Activated naive CD4-positive, alpha-beta T cell treated with anti-CD3 and anti-CD28 coated beads, Interleukin-2, amount 50 U/mL, for 72 hours (primary cell): ENCODE results near the gene INPP5D. TPM values are rescaled to one million over a fixed set of nuclear protein-coding genes. Genes with fewer than 3 reads are reported as not detected.
"Not testable (repeated sequence)": the region's sequence is repeated elsewhere in the genome, so short reads cannot be mapped to it uniquely, and the experiment has no call there.

Experiments
- ATAC-seq, 2 donors: fragments of 150-1000 bp; cut with Tn5 transposase; 2 replicates each; pipeline ENCODE4 v1.10.0; 2021; ENCODE audit warnings: mild to moderate bottlenecking in 2 of 2, moderate library complexity in 2 of 2
- DNase-seq, 2 donors: peaks; one replicate each; pipeline ENCODE4 v3.0.0; 2021 to 2022; ENCODE audit warnings: low spot score in 2 of 2
- H3K27ac Mint-ChIP-seq, 2 donors: one replicate each; pipeline ENCODE4 v1.8.0; 2022; ENCODE audit warnings: mild to moderate bottlenecking in 2 of 2, mixed read lengths in 2 of 2
- H3K36me3 Mint-ChIP-seq, 2 donors: one replicate each; pipeline ENCODE4 v1.8.0; 2022; ENCODE audit warnings: mixed read lengths in 2 of 2
- H3K9me3 Mint-ChIP-seq, 2 donors: one replicate each; pipeline ENCODE4 v1.8.0; 2022; ENCODE audit warnings: mixed read lengths in 2 of 2
- total RNA-seq, 2 donors: library from RNA; stranded (reverse); gene quantifications; one replicate each; pipeline ENCODE4 v1.2.3, GENCODE V29; 2022

The INPP5D gene
- total RNA-seq, 2 donors from 2014 or later: 70.7 to 71.1 TPM

- peak in 1 of 2 donors; percentile 12 for ATAC-seq
- H3K9me3 Mint-ChIP-seq: peaks cover 3% of the 10 kb centered on the region in 2 donors
- H3K27ac Mint-ChIP-seq: peak overlapping the region in 1 of 2 donors; percentile 29
- peaks cover 34 to 50% of the 10 kb centered on the region in 2 donors for H3K36me3 Mint-ChIP-seq
- DNase-seq: no peak
Measured at GRCh38 chr2:233199870-233200269, 139.7 kb downstream of the INPP5D start.

GRCh38 chr2:233200790-233201189 lies 140.6 kb downstream of the INPP5D start:
- not testable (repeated sequence) for ATAC-seq, DNase-seq, H3K9me3 Mint-ChIP-seq
- H3K36me3 Mint-ChIP-seq: peaks cover 30 to 51% of the 10 kb centered on the region in 2 donors
- peak overlapping the region in 1 of 2 donors; percentile 29 for H3K27ac Mint-ChIP-seq

- ATAC-seq (peak in 1 of 2 donors; percentile 14), DNase-seq (no peak)
- peaks cover 30 to 51% of the 10 kb centered on the region in 2 donors for H3K36me3 Mint-ChIP-seq
- peaks cover 3% of the 10 kb centered on the region in 2 donors for H3K9me3 Mint-ChIP-seq
- H3K27ac Mint-ChIP-seq: peak overlapping the region in 1 of 2 donors; percentile 50
Measured at GRCh38 chr2:233201258-233202013, 141.3 kb downstream of the INPP5D start.

GRCh38 chr2:233202531-233202944 lies 142.4 kb downstream of the INPP5D start:
- Mint-ChIP-seq H3K36me3 (peaks cover 30 to 51% of the 10 kb centered on the region in 2 donors), H3K9me3 (peaks cover 3% of the 10 kb centered on the region in 2 donors), H3K27ac (peak overlapping the region; percentile 48 to 78)
- ATAC-seq: no peak
- DNase-seq: no peak

- Mint-ChIP-seq H3K27ac (peak overlapping the region; percentile 18 to 78), H3K9me3 (peaks cover 3% of the 10 kb centered on the region in 2 donors), H3K36me3 (peaks cover 30 to 47% of the 10 kb centered on the region in 2 donors)
- ATAC-seq: no peak
- no peak for DNase-seq
Measured at GRCh38 chr2:233203060-233203459, 142.9 kb downstream of the INPP5D start.

- Mint-ChIP-seq H3K27ac (no peak overlapping the region), H3K9me3 (peaks cover 3% of the 10 kb centered on the region in 2 donors), H3K36me3 (peaks cover 30 to 43% of the 10 kb centered on the region in 2 donors)
- ATAC-seq (no peak), DNase-seq (no peak)
Measured at GRCh38 chr2:233204286-233204936, 144.3 kb downstream of the INPP5D start.

GRCh38 chr2:233208382-233209116 lies 148.4 kb downstream of the INPP5D start:
- DNase-seq: no peak
- Mint-ChIP-seq H3K27ac (peak overlapping the region; percentile 24 to 65), H3K9me3 (no peaks in the 10 kb centered on the region), H3K36me3 (peaks cover 0 to 14% of the 10 kb centered on the region in 2 donors)
- peak; percentile 20 to 24 for ATAC-seq

GRCh38 chr2:233209117-233209532 lies 149.0 kb downstream of the INPP5D start:
- H3K36me3 Mint-ChIP-seq: peaks cover 0 to 9% of the 10 kb centered on the region in 2 donors
- DNase-seq (no peak), ATAC-seq (no peak)
- H3K9me3 Mint-ChIP-seq: no peaks in the 10 kb centered on the region
- no peak overlapping the region for H3K27ac Mint-ChIP-seq

- Mint-ChIP-seq H3K9me3 (no peaks in the 10 kb centered on the region), H3K36me3 (peaks cover 0 to 3% of the 10 kb centered on the region in 2 donors), H3K27ac (no peak overlapping the region)
- ATAC-seq (peak; percentile 27 to 36), DNase-seq (no peak)
Measured at GRCh38 chr2:233209533-233210171, 149.5 kb downstream of the INPP5D start.

GRCh38 chr2:233210281-233210680 lies 150.1 kb downstream of the INPP5D start:
- H3K9me3 Mint-ChIP-seq: no peaks in the 10 kb centered on the region
- peak overlapping the region in 1 of 2 donors; percentile 32 for H3K27ac Mint-ChIP-seq
- no peaks in the 10 kb centered on the region for H3K36me3 Mint-ChIP-seq
- ATAC-seq (no peak), DNase-seq (no peak)

GRCh38 chr2:233210843-233211547 lies 150.9 kb downstream of the INPP5D start:
- Mint-ChIP-seq H3K9me3 (no peaks in the 10 kb centered on the region), H3K27ac (no peak overlapping the region), H3K36me3 (no peaks in the 10 kb centered on the region)
- ATAC-seq: no peak
- DNase-seq: no peak

GRCh38 chr2:233211548-233211895 lies 151.4 kb downstream of the INPP5D start:
- DNase-seq: no peak
- no peaks in the 10 kb centered on the region for H3K36me3 Mint-ChIP-seq
- no peak for ATAC-seq
- H3K9me3 Mint-ChIP-seq: no peaks in the 10 kb centered on the region
- no peak overlapping the region for H3K27ac Mint-ChIP-seq

GRCh38 chr2:233213011-233213410 lies 152.9 kb downstream of the INPP5D start:
- no peaks in the 10 kb centered on the region for H3K9me3 Mint-ChIP-seq
- ATAC-seq (no peak), DNase-seq (no peak)
- no peaks in the 10 kb centered on the region for H3K36me3 Mint-ChIP-seq
- H3K27ac Mint-ChIP-seq: peak overlapping the region in 1 of 2 donors; percentile 45

GRCh38 chr2:233213975-233214374 lies 153.8 kb downstream of the INPP5D start:
- no peaks in the 10 kb centered on the region for H3K9me3 Mint-ChIP-seq
- peak in 1 of 2 donors; percentile 23 for ATAC-seq

GRCh38 chr2:233217892-233218377 lies 157.8 kb downstream of the INPP5D start:
- no peak overlapping the region for H3K27ac Mint-ChIP-seq
- no peak for DNase-seq
- H3K9me3 Mint-ChIP-seq: no peaks in the 10 kb centered on the region
- H3K36me3 Mint-ChIP-seq: no peaks in the 10 kb centered on the region
- ATAC-seq: no peak

More at GRCh38 chr2:233213975-233214374, 153.8 kb downstream of the INPP5D start:
- Mint-ChIP-seq H3K27ac (no peak overlapping the region), H3K36me3 (no peaks in the 10 kb centered on the region)
- no peak for DNase-seq

GRCh38 chr2:233218836-233219235 lies 158.7 kb downstream of the INPP5D start:
- no peaks in the 10 kb centered on the region for H3K9me3 Mint-ChIP-seq
- H3K36me3 Mint-ChIP-seq: no peaks in the 10 kb centered on the region
- H3K27ac Mint-ChIP-seq: peak overlapping the region in 1 of 2 donors; percentile 12
- DNase-seq: no peak
- no peak for ATAC-seq
